Measurements from ENCODE around the gene PKD2L1.
A peak's percentile ranks its signal among the peaks of the same experiment; 100 is the strongest.

The PKD2L1 gene

GRCh38 chr10:100370714-100371481 is 40.9 kb upstream of the PKD2L1 start:
- peak overlapping the region; percentile 74 for H3K27ac ChIP-seq (replicated peaks)
- peak overlapping the region; percentile 23 for H3K4me3 ChIP-seq (replicated peaks; ENCODE audit: insufficient read depth, low read length)
- DNase-seq (ENCODE audit: low read depth in 1 of 2, low spot score in 1 of 2), result peak; percentile 72 to 75
- TF ChIP-seq POLR2AphosphoS5 (IDR thresholded peaks at IDR 0.05; ENCODE audit: low read depth) (peak; percentile 63; the same call in 1 of the 2 replicates), CTCF (IDR thresholded peaks at IDR 0.05; ENCODE audit: insufficient read depth, low read length) (no peak), SPI1 (IDR thresholded peaks at IDR 0.05; ENCODE audit: borderline replicate concordance, low read depth) (peak; percentile 20; the same call in 1 of the 2 replicates), REST (IDR thresholded peaks at IDR 0.05; ENCODE audit: insufficient replicate concordance, low read depth) (no peak), GABPA (IDR thresholded peaks at IDR 0.05; ENCODE audit: low read depth) (no peak)
- no peaks in the 10 kb centered on the region for H3K27me3 ChIP-seq (ENCODE audit: insufficient read depth, poor library complexity, severe bottlenecking)

DNA sequence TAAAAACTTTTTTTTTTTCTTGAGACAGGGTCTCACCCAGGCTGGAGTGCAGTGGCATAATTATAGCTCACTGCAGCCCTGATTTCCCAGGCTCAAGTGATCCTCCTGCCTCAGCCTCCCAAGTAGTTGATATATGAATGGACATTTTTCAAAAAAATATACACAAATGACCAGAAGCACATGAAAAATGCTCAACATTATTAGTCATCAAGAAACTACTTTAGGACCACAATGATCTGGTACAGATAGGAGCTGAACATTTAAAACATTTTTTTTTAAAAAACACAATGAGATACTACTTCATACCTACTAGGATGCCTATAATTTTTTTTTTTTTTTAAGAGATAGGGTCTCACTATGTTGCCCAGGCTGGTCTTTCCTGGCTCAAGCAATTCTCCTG is 38.7 kb upstream of the PKD2L1 start:
- H3K27ac ChIP-seq (replicated peaks), result no peak overlapping the region
- TF ChIP-seq POLR2AphosphoS5 (IDR thresholded peaks at IDR 0.05; ENCODE audit: low read depth) (no peak), CTCF (IDR thresholded peaks at IDR 0.05; ENCODE audit: insufficient read depth, low read length) (no peak), GABPA (IDR thresholded peaks at IDR 0.05; ENCODE audit: low read depth) (no peak), REST (IDR thresholded peaks at IDR 0.05; ENCODE audit: insufficient replicate concordance, low read depth) (no peak), SPI1 (IDR thresholded peaks at IDR 0.05; ENCODE audit: borderline replicate concordance, low read depth) (no peak)
- DNase-seq (ENCODE audit: low read depth in 1 of 2, low spot score in 1 of 2), result no peak

DNA sequence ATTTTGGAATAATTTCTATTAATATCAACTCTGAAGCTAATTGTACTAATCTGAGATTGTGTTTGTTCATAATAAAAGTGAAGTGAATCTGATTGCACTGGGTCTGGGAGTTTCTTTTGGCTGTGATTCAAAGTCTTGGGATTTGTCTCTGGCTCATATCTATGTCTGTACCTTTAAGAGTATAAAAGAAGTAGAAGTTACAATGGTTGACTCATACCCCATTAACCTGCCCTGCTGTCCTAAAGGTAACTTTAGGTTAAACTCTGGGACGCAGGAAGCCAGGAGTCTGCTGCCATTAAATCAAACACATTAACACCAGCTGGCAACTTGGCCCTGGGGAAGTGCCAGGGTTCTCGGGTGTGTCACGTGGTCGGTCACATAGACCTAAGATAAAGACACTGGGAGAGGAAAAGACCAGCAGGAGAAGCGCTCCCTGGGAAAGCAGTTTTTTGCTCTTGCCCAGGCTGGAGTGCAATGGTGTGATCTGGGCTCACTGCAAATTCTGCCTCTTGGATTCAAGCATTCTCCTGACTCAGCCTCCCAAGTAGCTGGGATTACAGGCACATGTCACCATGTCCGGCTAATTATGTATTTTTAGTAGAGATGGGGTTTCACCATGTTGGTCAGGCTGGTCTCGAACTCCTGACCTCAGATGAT is 34.8 kb upstream of the PKD2L1 start:
- Histone ChIP-seq H3K27me3 (ENCODE audit: insufficient read depth, poor library complexity, severe bottlenecking) (no peaks in the 10 kb centered on the region), H3K4me3 (replicated peaks; ENCODE audit: insufficient read depth, low read length) (no peak overlapping the region), H3K27ac (replicated peaks) (no peak overlapping the region)
- no peak for DNase-seq (ENCODE audit: low read depth in 1 of 2, low spot score in 1 of 2)
- no peak for TF ChIP-seq CTCF (IDR thresholded peaks at IDR 0.05; ENCODE audit: insufficient read depth, low read length)
- TF ChIP-seq SPI1 (IDR thresholded peaks at IDR 0.05; ENCODE audit: borderline replicate concordance, low read depth), result peak; percentile 22; the same call in 1 of the 2 replicates
- 0 out of 2 replicates have a peak, but pooled peaks have one; percentile 48 for TF ChIP-seq POLR2AphosphoS5 (IDR thresholded peaks at IDR 0.05; ENCODE audit: low read depth)

More for the DNA sequence above, 38.7 kb upstream of the PKD2L1 start:
- Histone ChIP-seq H3K27me3 (ENCODE audit: insufficient read depth, poor library complexity, severe bottlenecking) (no peaks in the 10 kb centered on the region), H3K4me3 (replicated peaks; ENCODE audit: insufficient read depth, low read length) (no peak overlapping the region)

Measured in HL-60 (cell line).